Activated CD4-positive, alpha-beta T cell treated with anti-CD3 and anti-CD28 coated beads, Interleukin-2, amount 50 U/mL, for 1 hour (primary cell): ENCODE measurements around the gene NSG1.
A peak's percentile ranks its signal among the peaks of the same experiment; 100 is the strongest.

Source experiments
- DNase-seq: peaks from one replicate; pipeline ENCODE4 v3.0.0-alpha.2; 2020

The NSG1 gene

GRCh38 chr4:4386736-4387392 lies at the start of gene NSG1:
TSS of gene NSG1 (plus strand) at chr4:4387102. CDS start at chr4:4387630, 528 bp downstream.
- peak; percentile 40 for DNase-seq

GRCh38 chr4:4338210-4339001 lies 48.5 kb upstream of the NSG1 start:
- no peak for DNase-seq

- DNase-seq: no peak
Observed at GRCh38 chr4:4339504-4340085, 47.3 kb upstream of the NSG1 start.

- no peak for DNase-seq
Observed at GRCh38 chr4:4341861-4342650, 44.8 kb upstream of the NSG1 start.

- DNase-seq: no peak
Observed at GRCh38 chr4:4343038-4343437, 43.9 kb upstream of the NSG1 start.

- DNase-seq: no peak
Observed at GRCh38 chr4:4344915-4345527, 41.9 kb upstream of the NSG1 start.

GRCh38 chr4:4347585-4347984 lies 39.3 kb upstream of the NSG1 start:
- no peak for DNase-seq

- peak; percentile 8 for DNase-seq
Observed at GRCh38 chr4:4348585-4348984, 38.3 kb upstream of the NSG1 start.

GRCh38 chr4:4349867-4350266 lies 37.0 kb upstream of the NSG1 start:
- DNase-seq: no peak

- no peak for DNase-seq
Observed at GRCh38 chr4:4350909-4351308, 36.0 kb upstream of the NSG1 start.

GRCh38 chr4:4355302-4355701 lies 31.6 kb upstream of the NSG1 start:
- DNase-seq: no peak

GRCh38 chr4:4356106-4357041 lies 30.5 kb upstream of the NSG1 start:
- DNase-seq: no peak

GRCh38 chr4:4358093-4358854 lies 28.6 kb upstream of the NSG1 start:
- DNase-seq: no peak

- no peak for DNase-seq
Observed at GRCh38 chr4:4361883-4362282, 25.0 kb upstream of the NSG1 start.

- DNase-seq: no peak
Observed at GRCh38 chr4:4362991-4363697, 23.8 kb upstream of the NSG1 start.

GRCh38 chr4:4364061-4364460 lies 22.8 kb upstream of the NSG1 start:
- DNase-seq: no peak

GRCh38 chr4:4364486-4365208 lies 22.3 kb upstream of the NSG1 start:
- DNase-seq: no peak

- DNase-seq: no peak
Observed at GRCh38 chr4:4368809-4369580, 17.9 kb upstream of the NSG1 start.
